ENCODE measurements around the gene CNN3. TPM values are rescaled to one million over a fixed set of nuclear protein-coding genes. Genes with fewer than 3 reads are reported as not detected.

CNN3 gene
- total and polyA plus RNA-seq, 2 donors: 74.1 to 131 TPM

- WGBS: 86% methylated on average over 1 of the region's 1 CpG
Measured at GRCh38 chr1:94851571-94851970, 75.3 kb downstream of the CNN3 start.

More at GRCh38 chr1:94851571-94851970, 75.3 kb downstream of the CNN3 start:
- Histone ChIP-seq H3K4me1 (ENCODE audit: control insufficient read depth in 2 of 2, insufficient read depth in 2 of 2, low read length in 2 of 2) (peaks cover 6 to 40% of the 10 kb centered on the region in 2 donors), H3K27me3 (ENCODE audit: control insufficient read depth in 2 of 2, insufficient read depth in 1 of 2, low read length in 1 of 2) (peaks cover 0 to 2% of the 10 kb centered on the region in 2 donors), H3K36me3 (ENCODE audit: control insufficient read depth in 2 of 2, insufficient read depth in 2 of 2, low read length in 1 of 2) (no peaks in the 10 kb centered on the region), H3K27ac (ENCODE audit: low read depth in 1 of 2, low read length in 1 of 2) (no peak overlapping the region), H3K9me3 (ENCODE audit: control insufficient read depth in 2 of 2, insufficient read depth in 1 of 2, low read length in 1 of 2) (no peaks in the 10 kb centered on the region), H3K4me3 (ENCODE audit: low read length in 2 of 2) (no peak overlapping the region)
- no peak for DNase-seq (ENCODE audit: low read depth in 6 of 9, low spot score in 9 of 9)

Other genes with a start within 250 kb of the CNN3 start
- gene SLC44A3, start 106.8 kb downstream of the CNN3 start, total RNA-seq: 4.7 TPM
- 6.8 TPM for gene SLC44A3, start 106.8 kb downstream of the CNN3 start, polyA plus RNA-seq
- 4.3 TPM for gene ALG14, start 145.8 kb upstream of the CNN3 start, total RNA-seq
- gene ALG14, start 145.8 kb upstream of the CNN3 start, polyA plus RNA-seq: 1.3 TPM
- 1.5 TPM for gene TLCD4, start 190.2 kb upstream of the CNN3 start, total RNA-seq
- 0.71 TPM for gene TLCD4, start 190.2 kb upstream of the CNN3 start, polyA plus RNA-seq